ENCODE data around the gene GALK1.

Gene GALK1

DNA sequence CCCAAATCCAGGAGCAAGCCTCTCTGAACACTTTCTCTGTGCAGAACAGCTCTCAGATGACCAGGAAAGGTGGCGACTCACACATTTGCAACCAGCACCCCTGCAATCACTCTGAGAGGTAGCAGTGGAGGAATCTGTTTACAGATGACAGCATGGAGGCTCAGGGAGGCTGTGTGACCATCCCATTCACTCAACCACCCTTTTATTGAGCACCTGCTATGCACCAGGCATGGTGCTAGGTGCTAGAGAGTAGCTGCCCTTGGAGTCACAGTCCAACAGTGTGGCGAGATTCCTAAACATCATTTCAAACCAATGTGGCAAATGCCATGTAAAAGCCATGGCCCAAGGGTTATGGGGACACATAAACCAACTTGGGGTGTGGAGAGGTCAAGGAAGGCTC is 45.3 kb downstream of the GALK1 start:
- H3K4me3 ChIP-seq (ENCODE audit: low read depth, low read length), result no peak overlapping the region
- no peak for TF ChIP-seq CTCF (IDR thresholded peaks at IDR 0.05; ENCODE audit: low read depth, low read length)

DNA sequence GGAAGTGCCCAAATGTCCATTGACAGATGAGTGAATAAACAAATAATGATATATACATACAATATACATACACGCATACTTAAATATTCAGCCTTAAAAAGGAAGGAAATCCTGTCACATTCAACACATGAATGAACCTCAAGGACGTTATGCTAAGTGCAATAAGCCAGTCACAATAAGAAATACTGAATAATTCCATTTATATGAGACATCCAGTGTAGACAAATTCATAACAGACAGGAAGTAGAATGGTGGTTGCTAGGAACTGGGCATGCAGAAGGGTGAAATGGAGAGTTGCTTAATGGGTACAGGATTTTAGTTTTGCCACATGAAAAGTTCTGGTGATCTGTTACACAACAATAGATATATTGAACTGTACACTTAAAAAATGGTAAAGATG is 52.5 kb downstream of the GALK1 start:
- no peak for TF ChIP-seq CTCF (IDR thresholded peaks at IDR 0.05; ENCODE audit: low read depth, low read length)
- no peak overlapping the region for H3K4me3 ChIP-seq (ENCODE audit: low read depth, low read length)
